Erythroblast (primary cell): ENCODE data around the gene LCOR.

Experiments
- GATA1 ChIP-seq: IDR thresholded peaks from 2 replicates; pipeline ENCODE4 v1.6.1; 2011; ENCODE audit warnings: low read depth, mild to moderate bottlenecking, control low read depth, low read length, moderate library complexity
- POLR2A ChIP-seq: IDR thresholded peaks from 2 replicates; pipeline ENCODE4 v1.6.1; 2011; ENCODE audit warnings: mild to moderate bottlenecking, low read length

- TF ChIP-seq POLR2A (no peak), GATA1 (no peak)
Observed at GRCh38 chr10:96986200-96986856, 154.2 kb downstream of the LCOR start.
